RPMI8226 (cell line): Measurements from ENCODE around the gene KCNJ14.

Experiments
- DNase-seq: peaks from one replicate; pipeline ENCODE4 v3.0.0-alpha.2; 2015

KCNJ14 gene

GRCh38 chr19:48445606-48446481, 9.5 kb upstream of the KCNJ14 start, which contains the start of gene GRWD1:
TSS of gene GRWD1 (plus strand) at chr19:48445983. CDS start at chr19:48446006, 23 bp downstream.
- peak; percentile 96 for DNase-seq

GRCh38 chr19:48446579-48446978, 8.8 kb upstream of the KCNJ14 start:
- DNase-seq: no peak

GRCh38 chr19:48448563-48448962, 6.8 kb upstream of the KCNJ14 start:
- no peak for DNase-seq

GRCh38 chr19:48450441-48450840, 4.9 kb upstream of the KCNJ14 start:
- DNase-seq: no peak

- DNase-seq: no peak
Measured at GRCh38 chr19:48450863-48451262, 4.5 kb upstream of the KCNJ14 start.

GRCh38 chr19:48451624-48452023, 3.8 kb upstream of the KCNJ14 start:
- no peak for DNase-seq

GRCh38 chr19:48452289-48453190, 2.8 kb upstream of the KCNJ14 start:
- DNase-seq: no peak

GRCh38 chr19:48454150-48454730, 1.1 kb upstream of the KCNJ14 start:
- DNase-seq: no peak

- no peak for DNase-seq
Measured at GRCh38 chr19:48455908-48456562, 661 bp downstream of the KCNJ14 start.

- no peak for DNase-seq
Measured at GRCh38 chr19:48456864-48457263, 1.5 kb downstream of the KCNJ14 start.

GRCh38 chr19:48458016-48458415, 2.6 kb downstream of the KCNJ14 start:
- no peak for DNase-seq

GRCh38 chr19:48461651-48461981, 6.2 kb downstream of the KCNJ14 start:
- DNase-seq: no peak

- no peak for DNase-seq
Measured at GRCh38 chr19:48461982-48462655, 6.7 kb downstream of the KCNJ14 start.

- no peak for DNase-seq
Measured at GRCh38 chr19:48465215-48465614, 9.8 kb downstream of the KCNJ14 start.

- DNase-seq: no peak
Measured at GRCh38 chr19:48466561-48467325, 11.4 kb downstream of the KCNJ14 start.

GRCh38 chr19:48468772-48469288, 13.5 kb downstream of the KCNJ14 start:
- peak; percentile 98 for DNase-seq

- DNase-seq: peak; percentile 68
Measured at GRCh38 chr19:48469289-48469881, 14.0 kb downstream of the KCNJ14 start, which contains the start of gene CYTH2. TSS of gene CYTH2 (plus strand) at chr19:48469369. CDS start at chr19:48469508, 139 bp downstream.

GRCh38 chr19:48469934-48470680, 14.7 kb downstream of the KCNJ14 start:
- DNase-seq: no peak

GRCh38 chr19:48470856-48471255, 15.5 kb downstream of the KCNJ14 start:
- DNase-seq: no peak

GRCh38 chr19:48471836-48472235, 16.5 kb downstream of the KCNJ14 start:
- DNase-seq: no peak
